ENCODE results near the gene RIMS1. TPM values are rescaled to one million over a fixed set of nuclear protein-coding genes. Genes with fewer than 3 reads are reported as not detected.
"Not testable (repeated sequence)": the region's sequence is repeated elsewhere in the genome, so short reads cannot be mapped to it uniquely, and the experiment has no call there.

The RIMS1 gene
- total RNA-seq, 2 donors from 2014 or later: 3.5 to 5.7 TPM

DNA sequence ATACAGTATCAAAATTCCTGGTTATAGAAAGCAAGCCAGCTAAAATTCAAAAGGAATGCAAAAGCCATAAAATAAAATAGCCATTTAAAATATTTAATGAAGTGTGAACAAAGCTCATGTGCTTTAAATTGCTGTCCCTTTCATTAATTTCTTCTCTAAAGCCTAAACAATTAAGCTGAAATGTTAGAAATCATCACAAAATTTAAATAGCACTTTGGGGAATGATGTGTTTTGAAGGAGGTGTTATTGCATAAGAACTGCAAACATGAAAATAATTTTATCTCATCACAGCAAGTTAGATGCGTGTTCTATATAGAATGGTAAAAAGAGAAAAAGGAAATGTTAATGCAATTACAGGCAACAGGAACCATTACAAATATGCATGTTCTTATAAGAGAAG is 111.0 kb downstream of the RIMS1 start:
- DNase-seq (ENCODE audit: low spot score) (no peak), ATAC-seq (ENCODE audit: insufficient number of reproducible peaks, low FRiP score, low read depth) (no peak)
- Histone ChIP-seq H3K4me3 (no peak overlapping the region), H3K27me3 (replicated peaks; ENCODE audit: insufficient read depth) (no peaks in the 10 kb centered on the region), H3K36me3 (no peaks in the 10 kb centered on the region), H3K4me1 (ENCODE audit: control insufficient read depth in 1 of 2, low read depth in 2 of 2) (no peaks in the 10 kb centered on the region), H3K9me3 (no peaks in the 10 kb centered on the region), H3K27ac (no peak overlapping the region)
- TF ChIP-seq CTCF (IDR thresholded peaks at IDR 0.05): no peak

DNA sequence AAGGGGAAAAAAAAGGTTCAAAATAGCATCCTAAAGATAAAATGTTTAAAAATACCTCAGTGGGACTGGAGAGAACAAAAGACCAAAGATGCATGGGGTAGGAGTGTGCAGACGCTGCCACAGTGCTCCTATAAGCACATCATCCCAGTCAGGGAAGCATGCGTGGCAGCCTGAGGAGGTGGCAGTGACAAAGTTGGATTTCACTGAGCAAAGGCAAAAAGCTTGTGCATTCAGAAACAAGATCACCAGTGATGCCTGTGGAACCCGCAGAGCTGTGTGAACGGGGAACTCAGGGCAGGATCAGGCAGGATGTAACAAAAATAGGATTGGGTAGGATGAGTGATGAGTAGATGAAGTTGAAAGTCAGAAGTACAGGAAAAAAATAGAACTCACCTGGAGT is 116.1 kb downstream of the RIMS1 start:
- DNase-seq (ENCODE audit: low spot score) (no peak), ATAC-seq (ENCODE audit: insufficient number of reproducible peaks, low FRiP score, low read depth) (no peak)
- Histone ChIP-seq H3K4me3 (no peak overlapping the region), H3K27ac (no peak overlapping the region), H3K9me3 (peaks cover 9% of the 10 kb centered on the region), H3K4me1 (ENCODE audit: control insufficient read depth in 1 of 2, low read depth in 2 of 2) (no peaks in the 10 kb centered on the region), H3K27me3 (replicated peaks; ENCODE audit: insufficient read depth) (no peaks in the 10 kb centered on the region), H3K36me3 (no peaks in the 10 kb centered on the region)
- TF ChIP-seq CTCF (IDR thresholded peaks at IDR 0.05): no peak

DNA sequence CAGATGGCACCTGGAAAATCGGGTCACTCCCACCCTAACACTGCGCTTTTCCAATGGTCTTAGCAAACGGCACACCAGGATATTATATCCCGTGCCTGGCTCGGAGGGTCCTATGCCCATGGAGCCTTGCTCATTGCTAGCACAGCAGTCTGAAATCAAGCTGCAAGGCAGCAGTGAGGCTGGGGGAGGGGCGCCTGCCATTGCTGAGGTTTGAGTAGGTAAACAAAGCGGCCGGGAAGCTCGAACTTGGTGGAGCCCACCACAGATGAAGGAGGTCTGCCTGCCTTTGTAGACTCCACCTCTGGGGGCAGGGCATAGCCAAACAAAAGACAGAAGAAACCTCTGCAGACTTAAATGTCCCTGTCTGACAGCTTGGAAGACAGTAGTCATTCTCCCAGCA is 120.2 kb downstream of the RIMS1 start:
- H3K4me3 ChIP-seq; DNase-seq (ENCODE audit: low spot score): not testable (repeated sequence)

DNA sequence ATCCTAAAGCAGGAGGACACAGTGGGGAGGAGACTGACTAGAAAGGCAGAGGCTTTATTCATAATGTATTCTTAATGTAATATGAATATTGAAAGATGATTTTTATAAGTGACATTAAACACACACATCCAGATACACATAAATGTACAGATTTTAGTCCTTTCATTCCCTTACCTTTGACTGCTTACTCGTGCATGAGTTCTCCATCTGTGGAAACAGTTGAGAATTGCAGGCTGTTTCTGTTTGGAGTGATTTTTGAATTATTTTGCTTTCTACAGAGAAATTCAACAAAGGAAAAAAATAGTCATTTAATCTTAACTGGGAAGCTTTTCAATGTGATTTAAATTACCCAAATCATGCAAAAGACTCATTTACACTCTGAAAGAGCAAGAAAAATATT is 136.5 kb downstream of the RIMS1 start:
- Histone ChIP-seq H3K36me3 (no peaks in the 10 kb centered on the region), H3K4me3 (no peak overlapping the region), H3K27me3 (replicated peaks; ENCODE audit: insufficient read depth) (no peaks in the 10 kb centered on the region), H3K9me3 (no peaks in the 10 kb centered on the region), H3K27ac (no peak overlapping the region), H3K4me1 (ENCODE audit: control insufficient read depth in 1 of 2, low read depth in 2 of 2) (no peaks in the 10 kb centered on the region)
- no peak for TF ChIP-seq CTCF (IDR thresholded peaks at IDR 0.05)
- DNase-seq (ENCODE audit: low spot score) (no peak), ATAC-seq (ENCODE audit: insufficient number of reproducible peaks, low FRiP score, low read depth) (no peak)

More for the DNA sequence above, 120.2 kb downstream of the RIMS1 start:
- H3K27me3 ChIP-seq (replicated peaks; ENCODE audit: insufficient read depth); ATAC-seq (ENCODE audit: insufficient number of reproducible peaks, low FRiP score, low read depth); H3K4me1 ChIP-seq (ENCODE audit: control insufficient read depth in 1 of 2, low read depth in 2 of 2); H3K27ac ChIP-seq; H3K9me3 ChIP-seq; H3K36me3 ChIP-seq: not testable (repeated sequence)

- Histone ChIP-seq H3K4me1 (ENCODE audit: control insufficient read depth in 1 of 2, low read depth in 2 of 2) (no peaks in the 10 kb centered on the region), H3K36me3 (no peaks in the 10 kb centered on the region), H3K4me3 (no peak overlapping the region), H3K9me3 (no peaks in the 10 kb centered on the region), H3K27ac (no peak overlapping the region), H3K27me3 (replicated peaks; ENCODE audit: insufficient read depth) (no peaks in the 10 kb centered on the region)
- no peak for DNase-seq (ENCODE audit: low spot score)
- no peak for ATAC-seq (ENCODE audit: insufficient number of reproducible peaks, low FRiP score, low read depth)
- no peak for TF ChIP-seq CTCF (IDR thresholded peaks at IDR 0.05)
Measured at GRCh38 chr6:72031471-72031870, 145.1 kb downstream of the RIMS1 start.

- DNase-seq (ENCODE audit: low spot score) (no peak), ATAC-seq (ENCODE audit: insufficient number of reproducible peaks, low FRiP score, low read depth) (no peak)
- no peaks in the 10 kb centered on the region for H3K4me1 ChIP-seq (ENCODE audit: control insufficient read depth in 1 of 2, low read depth in 2 of 2)
- H3K27ac ChIP-seq: no peak overlapping the region
- H3K36me3 ChIP-seq: no peaks in the 10 kb centered on the region
- no peaks in the 10 kb centered on the region for H3K27me3 ChIP-seq (replicated peaks; ENCODE audit: insufficient read depth)
- TF ChIP-seq CTCF (IDR thresholded peaks at IDR 0.05): no peak
- H3K9me3 ChIP-seq: no peaks in the 10 kb centered on the region
- no peak overlapping the region for H3K4me3 ChIP-seq
Measured at GRCh38 chr6:72032086-72032485, 145.7 kb downstream of the RIMS1 start.
